CD8-positive, alpha-beta memory T cell (primary cell): ENCODE results near the gene C8B. TPM values are rescaled to one million over a fixed set of nuclear protein-coding genes. Genes with fewer than 3 reads are reported as not detected.
A peak's percentile ranks its signal among the peaks of the same experiment; 100 is the strongest.

ENCODE experiments used
- CTCF ChIA-PET: fragments of 350-600 bp; sonication (Branson Sonifier 250); formaldehyde crosslinking; loops from one replicate; lab custom pipeline; 2021; ENCODE audit warnings: antibody characterized with exemption; lab: Charles Lee
- POLR2A ChIA-PET: fragments of 350-600 bp; sonication (Branson Sonifier 250); formaldehyde crosslinking; loops from one replicate; lab custom pipeline; 2021; ENCODE audit warnings: antibody characterized with exemption; lab: Charles Lee
- DNase-seq, 5 donors: peaks; one replicate each; pipeline versions ENCODE4 v3.0.0 to v3.0.0-alpha.2; 2020 to 2022; ENCODE audit warnings: mixed read lengths in 1 of 5
- H3K27ac ChIP-seq: one replicate; pipeline ENCODE4 v1.7.0; 2013; ENCODE audit warnings: low read depth, mild to moderate bottlenecking, low read length, moderate library complexity
- H3K27me3 ChIP-seq: 2 replicates; pipeline ENCODE4 v1.7.0; 2013; ENCODE audit warnings: low read length, mild to moderate bottlenecking; ENCODE audit not compliant: insufficient read depth, poor library complexity, severe bottlenecking
- H3K36me3 ChIP-seq: 2 replicates; pipeline ENCODE4 v1.7.0; 2013; ENCODE audit warnings: mild to moderate bottlenecking, low read length, moderate library complexity; ENCODE audit not compliant: insufficient read depth
- H3K4me1 ChIP-seq: 2 replicates; pipeline ENCODE4 v1.7.0; 2013; ENCODE audit warnings: mild to moderate bottlenecking, low read length, moderate library complexity; ENCODE audit not compliant: insufficient read depth
- H3K4me3 ChIP-seq: 2 replicates; pipeline ENCODE4 v1.7.0; 2013; ENCODE audit warnings: mild to moderate bottlenecking, low read length
- H3K9me3 ChIP-seq: 2 replicates; pipeline ENCODE4 v1.7.0; 2013; ENCODE audit warnings: mild to moderate bottlenecking, low read length
- H3K27ac Mint-ChIP-seq, 8 donors: one replicate each; pipeline ENCODE4 v1.8.0; 2020 to 2021; ENCODE audit warnings: mixed read lengths in 8 of 8, mild to moderate bottlenecking in 6 of 8, inconsistent platforms in 3 of 8, moderate library complexity in 3 of 8
- H3K27me3 Mint-ChIP-seq, 2 donors: one replicate each; pipeline ENCODE4 v1.8.0; 2020 to 2021; ENCODE audit warnings: mixed read lengths in 2 of 2, mild to moderate bottlenecking in 1 of 2, moderate library complexity in 1 of 2
- H3K36me3 Mint-ChIP-seq, 3 donors: one replicate each; pipeline ENCODE4 v1.8.0; 2020 to 2021; ENCODE audit warnings: mixed read lengths in 3 of 3, inconsistent platforms in 1 of 3, mild to moderate bottlenecking in 1 of 3
- H3K4me1 Mint-ChIP-seq, 3 donors: one replicate each; pipeline ENCODE4 v1.8.0; 2020 to 2021; ENCODE audit warnings: mixed read lengths in 3 of 3, inconsistent platforms in 1 of 3, mild to moderate bottlenecking in 1 of 3
- H3K4me3 Mint-ChIP-seq, 7 donors: one replicate each; pipeline ENCODE4 v1.8.0; 2020 to 2021; ENCODE audit warnings: mixed read lengths in 7 of 7, mild to moderate bottlenecking in 6 of 7, moderate library complexity in 4 of 7, inconsistent platforms in 2 of 7
- H3K9me3 Mint-ChIP-seq, 5 donors: one replicate each; pipeline ENCODE4 v1.8.0; 2020 to 2022; ENCODE audit warnings: mixed read lengths in 5 of 5, mild to moderate bottlenecking in 3 of 5, moderate library complexity in 2 of 5, inconsistent platforms in 1 of 5
- polyA plus RNA-seq: library from polyadenylated mRNA; unstranded; fragments of 300-500 nt; fragmentation: Illumina TruSeq; gene quantifications from one replicate; pipeline ENCODE4 v1.2.3, GENCODE V29; 2021
- total RNA-seq, 2 experiments: library from RNA; stranded (reverse); gene quantifications; one replicate each; pipeline ENCODE4 v1.2.3, GENCODE V29; 2021

The C8B gene
- total and polyA plus RNA-seq, 3 experiments from 2014 or later: not detected

DNA sequence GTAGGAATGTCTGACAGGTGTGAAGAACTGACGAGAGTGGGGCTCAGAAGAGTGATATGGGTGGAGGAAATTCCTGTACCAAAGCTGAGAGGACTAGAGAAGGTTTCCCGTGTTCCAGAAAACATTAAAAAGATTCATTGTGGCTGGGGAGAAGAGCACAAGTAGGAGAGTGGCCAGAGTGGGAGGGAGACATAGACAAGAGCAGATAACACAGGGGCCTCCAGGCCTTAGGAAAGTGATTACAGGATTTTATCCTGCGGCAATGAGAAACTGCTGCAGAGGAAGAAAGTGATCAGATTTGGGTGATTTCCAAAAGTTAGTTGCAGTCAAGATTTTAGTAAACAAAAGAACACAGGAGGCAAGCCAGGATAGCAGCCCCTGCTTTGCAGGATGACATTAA, 7.9 kb downstream of the C8B start:
- ChIA-PET CTCF (no interaction called here), POLR2A (no interaction called here)
- Histone ChIP-seq H3K27me3 (no peaks in the 10 kb centered on the region), H3K4me3 (no peak overlapping the region), H3K4me1 (no peaks in the 10 kb centered on the region), H3K36me3 (no peaks in the 10 kb centered on the region), H3K9me3 (no peaks in the 10 kb centered on the region), H3K27ac (no peak overlapping the region)
- Mint-ChIP-seq H3K4me1 (peaks cover 0 to 5% (median 0%) of the 10 kb centered on the region in 3 donors), H3K27ac (no peak overlapping the region), H3K4me3 (no peak overlapping the region), H3K27me3 (peaks cover 1 to 6% of the 10 kb centered on the region in 2 donors), H3K9me3 (peaks cover 0 to 3% (median 0%) of the 10 kb centered on the region in 5 donors), H3K36me3 (no peaks in the 10 kb centered on the region)
- no peak for DNase-seq

DNA sequence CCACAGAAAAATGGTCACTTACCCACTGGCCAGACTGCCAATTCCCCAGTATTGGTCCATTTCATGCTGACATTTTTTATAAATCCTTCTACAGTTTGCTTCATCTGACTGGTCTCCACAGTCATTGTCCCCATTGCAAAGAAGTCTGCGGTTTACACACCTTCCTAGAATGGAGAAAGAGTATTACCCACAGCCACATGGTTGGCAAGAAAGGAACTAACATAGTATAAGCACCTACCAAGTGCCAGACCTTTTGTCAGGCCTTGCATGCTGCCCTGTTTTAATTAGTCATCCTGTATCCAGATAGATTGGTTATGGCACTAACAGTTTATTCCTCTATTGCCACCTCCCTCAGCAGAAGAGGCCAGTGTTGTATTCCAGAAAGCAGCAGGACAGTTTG, 11.2 kb downstream of the C8B start:
- no peaks in the 10 kb centered on the region for H3K36me3 Mint-ChIP-seq
- peaks cover 0 to 3% (median 0%) of the 10 kb centered on the region in 5 donors for H3K9me3 Mint-ChIP-seq
- no peaks in the 10 kb centered on the region for H3K36me3 ChIP-seq
- no peak overlapping the region for H3K4me3 ChIP-seq
- no peak overlapping the region for H3K27ac ChIP-seq
- peaks cover 2 to 6% of the 10 kb centered on the region in 2 donors for H3K27me3 Mint-ChIP-seq
- H3K4me3 Mint-ChIP-seq: peak overlapping the region in 2 of 7 donors; percentile 5 to 37
- H3K27ac Mint-ChIP-seq: peak overlapping the region in 1 of 8 donors; percentile 72
- no peaks in the 10 kb centered on the region for H3K9me3 ChIP-seq
- no peaks in the 10 kb centered on the region for H3K4me1 ChIP-seq
- H3K27me3 ChIP-seq: no peaks in the 10 kb centered on the region
- ChIA-PET POLR2A (no interaction called here), CTCF (no interaction called here)
- DNase-seq: no peak
- H3K4me1 Mint-ChIP-seq: peaks cover 0 to 5% (median 0%) of the 10 kb centered on the region in 3 donors

DNA sequence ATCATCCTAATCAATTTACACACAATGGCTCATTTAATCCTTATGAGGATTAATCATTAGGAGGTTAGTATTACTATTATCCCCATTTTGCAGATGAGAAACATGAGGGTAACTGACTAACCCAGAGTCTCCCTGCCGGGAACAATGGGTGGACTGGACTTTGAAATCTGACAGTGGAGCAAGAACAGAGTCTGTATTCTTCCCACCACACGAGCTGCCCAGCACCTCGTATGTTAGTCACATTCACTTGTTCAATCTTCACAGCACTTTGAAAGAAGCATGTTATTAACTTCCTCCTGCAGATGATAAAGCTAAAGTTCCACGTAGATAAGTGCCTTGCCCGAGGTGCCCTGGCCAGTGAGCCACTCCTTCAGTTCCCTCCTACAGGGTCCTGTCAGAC, 12.4 kb downstream of the C8B start:
- peaks cover 2 to 6% of the 10 kb centered on the region in 2 donors for H3K27me3 Mint-ChIP-seq
- POLR2A ChIA-PET: no interaction called here
- H3K9me3 Mint-ChIP-seq: peaks cover 0 to 3% (median 0%) of the 10 kb centered on the region in 5 donors

DNA sequence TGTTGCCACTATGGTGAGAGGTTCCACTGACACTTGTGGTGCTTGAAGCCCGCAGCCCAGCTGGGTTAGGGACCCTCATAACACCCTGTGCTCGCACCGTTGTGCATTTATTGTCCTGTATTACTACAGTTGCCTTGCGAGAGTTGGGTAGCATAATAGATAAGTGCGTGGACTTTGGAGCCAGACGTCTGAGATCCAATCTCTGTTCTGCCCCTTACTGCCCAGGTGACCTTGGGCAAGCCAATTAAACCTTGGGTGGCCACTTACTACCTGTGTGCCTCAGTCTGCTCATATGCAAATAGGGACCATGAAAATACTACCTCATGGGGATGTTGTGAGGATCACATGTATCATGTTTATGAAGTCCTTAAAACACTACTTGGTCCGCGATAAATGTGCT, 13.3 kb downstream of the C8B start:
- no peaks in the 10 kb centered on the region for H3K36me3 Mint-ChIP-seq
- Histone ChIP-seq H3K36me3 (no peaks in the 10 kb centered on the region), H3K4me3 (no peak overlapping the region), H3K9me3 (no peaks in the 10 kb centered on the region), H3K27ac (no peak overlapping the region), H3K27me3 (no peaks in the 10 kb centered on the region), H3K4me1 (no peaks in the 10 kb centered on the region)
- no peak overlapping the region for H3K4me3 Mint-ChIP-seq
- H3K27ac Mint-ChIP-seq: no peak overlapping the region
- POLR2A ChIA-PET: no interaction called here
- H3K9me3 Mint-ChIP-seq: no peaks in the 10 kb centered on the region
- no peak for DNase-seq
- peaks cover under 1 to 2% of the 10 kb centered on the region in 2 donors for H3K27me3 Mint-ChIP-seq
- H3K4me1 Mint-ChIP-seq: peaks cover 0 to 5% (median 0%) of the 10 kb centered on the region in 3 donors
- CTCF ChIA-PET: no interaction called here

More for the DNA sequence above, 12.4 kb downstream of the C8B start:
- no peaks in the 10 kb centered on the region for H3K27me3 ChIP-seq
- H3K4me3 Mint-ChIP-seq: no peak overlapping the region
- no peaks in the 10 kb centered on the region for H3K36me3 Mint-ChIP-seq
- H3K9me3 ChIP-seq: no peaks in the 10 kb centered on the region
- no peaks in the 10 kb centered on the region for H3K4me1 ChIP-seq
- H3K27ac ChIP-seq: no peak overlapping the region
- no peak overlapping the region for H3K4me3 ChIP-seq
- CTCF ChIA-PET: no interaction called here
- DNase-seq: no peak
- peaks cover 0 to 5% (median 0%) of the 10 kb centered on the region in 3 donors for H3K4me1 Mint-ChIP-seq
- no peaks in the 10 kb centered on the region for H3K36me3 ChIP-seq
- no peak overlapping the region for H3K27ac Mint-ChIP-seq

DNA sequence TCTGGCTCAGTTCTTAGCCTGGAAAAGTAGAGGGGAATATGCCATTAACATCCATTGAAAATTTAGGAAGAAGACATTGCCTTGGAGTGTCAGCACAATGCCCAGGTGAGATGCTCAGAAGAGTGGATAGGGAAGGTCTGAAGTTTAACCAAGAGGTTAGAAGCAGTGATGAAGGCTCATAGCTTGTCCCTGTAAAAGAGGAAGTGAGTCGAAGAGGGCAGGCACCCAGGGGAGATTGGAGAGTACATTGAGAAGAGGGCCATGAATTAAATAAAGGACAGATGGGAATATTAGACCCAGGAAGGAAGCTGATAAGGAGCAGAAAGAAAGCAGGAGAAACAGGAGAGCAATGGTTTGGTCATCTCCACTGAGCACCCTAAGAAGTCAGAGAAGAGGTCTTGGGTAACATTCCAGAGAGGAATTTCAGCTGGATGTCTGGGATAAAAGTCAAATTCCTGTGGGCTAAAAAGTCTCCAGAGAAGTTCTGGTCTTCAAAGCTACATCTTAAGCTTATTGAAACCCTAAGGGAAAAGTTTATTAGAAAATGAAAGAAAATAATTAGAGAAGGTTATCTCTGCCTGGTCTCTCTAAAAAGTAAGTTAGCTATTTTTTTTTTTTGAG, 17.3 kb downstream of the C8B start:
- CTCF ChIA-PET: no interaction called here
- no peaks in the 10 kb centered on the region for H3K9me3 Mint-ChIP-seq
- no peak overlapping the region for H3K4me3 ChIP-seq

DNA sequence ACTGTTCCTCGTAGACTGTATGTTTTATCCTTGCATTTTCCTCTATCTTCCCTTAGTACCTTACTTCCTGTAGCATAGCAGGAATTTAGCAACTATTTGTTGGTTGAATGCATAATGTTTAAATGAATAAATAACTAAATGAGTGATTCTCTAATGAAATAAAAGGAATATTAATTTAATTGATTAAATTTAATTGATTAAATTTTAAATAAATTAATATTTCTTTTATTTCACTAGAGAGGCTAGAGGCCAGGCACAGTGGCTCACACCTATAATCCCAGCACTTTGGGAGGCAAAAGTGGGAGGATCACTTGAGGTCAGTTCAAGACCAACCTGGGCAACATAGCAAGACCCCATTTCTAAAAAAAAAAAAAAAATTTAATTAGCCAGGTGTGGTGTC, 25.8 kb downstream of the C8B start:
- no peak overlapping the region for H3K27ac ChIP-seq
- no peak overlapping the region for H3K4me3 Mint-ChIP-seq
- ChIA-PET CTCF (no interaction called here), POLR2A (no interaction called here)
- no peaks in the 10 kb centered on the region for H3K4me1 Mint-ChIP-seq
- DNase-seq: no peak
- H3K27me3 Mint-ChIP-seq: peaks cover 0 to 1% of the 10 kb centered on the region in 2 donors
- no peak overlapping the region for H3K4me3 ChIP-seq
- no peak overlapping the region for H3K27ac Mint-ChIP-seq
- no peaks in the 10 kb centered on the region for H3K36me3 ChIP-seq
- H3K27me3 ChIP-seq: no peaks in the 10 kb centered on the region
- no peaks in the 10 kb centered on the region for H3K4me1 ChIP-seq
- H3K36me3 Mint-ChIP-seq: no peaks in the 10 kb centered on the region
- no peaks in the 10 kb centered on the region for H3K9me3 ChIP-seq
- peaks cover 0 to 3% (median 0%) of the 10 kb centered on the region in 5 donors for H3K9me3 Mint-ChIP-seq

More for the DNA sequence above, 17.3 kb downstream of the C8B start:
- Mint-ChIP-seq H3K4me3 (no peak overlapping the region), H3K27me3 (peaks cover 0 to 2% of the 10 kb centered on the region in 2 donors), H3K4me1 (no peaks in the 10 kb centered on the region), H3K36me3 (no peaks in the 10 kb centered on the region), H3K27ac (no peak overlapping the region)
- H3K4me1 ChIP-seq: no peaks in the 10 kb centered on the region
- no peak for DNase-seq
- no peak overlapping the region for H3K27ac ChIP-seq
- no peaks in the 10 kb centered on the region for H3K27me3 ChIP-seq
- H3K9me3 ChIP-seq: no peaks in the 10 kb centered on the region
- H3K36me3 ChIP-seq: no peaks in the 10 kb centered on the region
- POLR2A ChIA-PET: no interaction called here

DNA sequence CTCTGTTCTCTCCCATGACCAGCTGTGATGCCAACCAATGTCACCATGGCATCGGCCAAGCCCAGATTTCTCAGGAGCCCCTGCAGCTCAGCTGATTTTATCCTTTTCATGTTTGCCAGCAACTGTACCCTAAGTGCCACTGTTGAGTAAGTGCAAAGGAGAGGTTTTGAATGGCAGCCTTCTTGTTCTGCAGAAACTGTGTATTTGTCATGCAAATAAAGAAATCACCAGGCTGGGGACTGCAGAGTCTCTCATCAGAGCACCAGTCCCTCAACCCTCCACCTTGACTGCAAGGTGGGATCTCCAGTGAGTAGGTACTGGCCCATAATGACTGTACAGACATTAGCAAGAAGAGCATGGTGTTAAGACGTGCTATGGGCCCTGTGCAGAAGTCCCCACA, 26.6 kb downstream of the C8B start:
- POLR2A ChIA-PET: no interaction called here
- no peaks in the 10 kb centered on the region for H3K4me1 Mint-ChIP-seq
- peaks cover 0 to 3% (median 0%) of the 10 kb centered on the region in 5 donors for H3K9me3 Mint-ChIP-seq
- Histone ChIP-seq H3K27me3 (no peaks in the 10 kb centered on the region), H3K36me3 (no peaks in the 10 kb centered on the region), H3K4me3 (no peak overlapping the region), H3K4me1 (no peaks in the 10 kb centered on the region), H3K9me3 (no peaks in the 10 kb centered on the region), H3K27ac (no peak overlapping the region)
- H3K27ac Mint-ChIP-seq: no peak overlapping the region
- no peak for DNase-seq
- CTCF ChIA-PET: no interaction called here
- H3K27me3 Mint-ChIP-seq: peaks cover 0 to 2% of the 10 kb centered on the region in 2 donors
- H3K36me3 Mint-ChIP-seq: no peaks in the 10 kb centered on the region
- no peak overlapping the region for H3K4me3 Mint-ChIP-seq

DNA sequence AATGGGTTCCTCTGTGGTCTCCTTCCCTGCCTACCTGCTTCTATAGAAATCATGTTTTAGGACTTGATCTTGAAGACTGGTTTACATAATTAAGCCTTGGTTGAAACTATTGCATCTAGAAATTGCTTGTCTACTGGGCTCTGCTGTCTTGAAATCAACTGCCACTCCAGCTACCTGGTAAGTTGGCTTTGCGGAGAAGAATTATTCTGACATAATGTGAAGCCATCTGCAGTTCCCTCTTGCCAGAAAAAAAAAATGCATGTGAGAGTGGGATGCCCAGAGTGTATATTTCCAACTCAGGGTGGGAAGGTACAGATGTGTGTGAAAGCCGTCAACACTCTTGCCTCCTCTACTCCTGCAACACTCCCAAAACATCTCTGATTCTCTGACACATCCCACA, 27.2 kb downstream of the C8B start:
- Histone ChIP-seq H3K4me3 (no peak overlapping the region), H3K9me3 (no peaks in the 10 kb centered on the region), H3K4me1 (no peaks in the 10 kb centered on the region), H3K36me3 (no peaks in the 10 kb centered on the region), H3K27ac (no peak overlapping the region), H3K27me3 (no peaks in the 10 kb centered on the region)
- Mint-ChIP-seq H3K27ac (no peak overlapping the region), H3K36me3 (no peaks in the 10 kb centered on the region), H3K9me3 (peaks cover 0 to 3% (median 0%) of the 10 kb centered on the region in 5 donors), H3K4me3 (no peak overlapping the region), H3K4me1 (no peaks in the 10 kb centered on the region), H3K27me3 (peaks cover 0 to 4% of the 10 kb centered on the region in 2 donors)
- ChIA-PET CTCF (no interaction called here), POLR2A (no interaction called here)
- DNase-seq: no peak
